Mesothelial cell of epicardium (in vitro differentiated cells): ENCODE measurements around the gene MTHFSD. TPM values are rescaled to one million over a fixed set of nuclear protein-coding genes. Genes with fewer than 3 reads are reported as not detected.
"Not testable (repeated sequence)": the region's sequence is repeated elsewhere in the genome, so short reads cannot be mapped to it uniquely, and the experiment has no call there.

Source experiments
- DNase-seq, 2 experiments: peaks; one replicate each; pipeline ENCODE4 v3.0.0; 2021; ENCODE audit warnings: low spot score in 2 of 2; ENCODE audit not compliant: unreplicated experiment in 2 of 2
- H3K27ac Mint-ChIP-seq: 2 replicates; pipeline ENCODE4 v1.8.0; 2021; ENCODE audit warnings: mixed read lengths
- H3K27me3 Mint-ChIP-seq: 2 replicates; pipeline ENCODE4 v1.8.0; 2021; ENCODE audit warnings: low read depth, mixed read lengths
- H3K36me3 Mint-ChIP-seq: 2 replicates; pipeline ENCODE4 v1.8.0; 2021; ENCODE audit warnings: mixed read lengths
- H3K4me1 Mint-ChIP-seq: 2 replicates; pipeline ENCODE4 v1.8.0; 2021; ENCODE audit warnings: mixed read lengths
- H3K4me3 Mint-ChIP-seq: 2 replicates; pipeline ENCODE4 v1.8.0; 2021; ENCODE audit warnings: mild to moderate bottlenecking, moderate library complexity, mixed read lengths
- H3K9me3 Mint-ChIP-seq: 2 replicates; pipeline ENCODE4 v1.8.0; 2021; ENCODE audit warnings: mixed read lengths
- total RNA-seq: library from RNA; stranded (reverse); gene quantifications from 3 replicates; pipeline ENCODE4 v1.2.1, GENCODE V29; 2021
- TF ChIP-seq, protein P1 (sequence below): fragments of 200-600 bp; sonication (generic); IDR thresholded peaks from one replicate; pipeline ENCODE4 v1.5.0; 2021; ENCODE audit warnings: antibody characterized with exemption; ENCODE audit not compliant: unreplicated experiment

Gene MTHFSD
- total RNA-seq, 1 donor from 2014 or later: 27.4 TPM

DNA sequence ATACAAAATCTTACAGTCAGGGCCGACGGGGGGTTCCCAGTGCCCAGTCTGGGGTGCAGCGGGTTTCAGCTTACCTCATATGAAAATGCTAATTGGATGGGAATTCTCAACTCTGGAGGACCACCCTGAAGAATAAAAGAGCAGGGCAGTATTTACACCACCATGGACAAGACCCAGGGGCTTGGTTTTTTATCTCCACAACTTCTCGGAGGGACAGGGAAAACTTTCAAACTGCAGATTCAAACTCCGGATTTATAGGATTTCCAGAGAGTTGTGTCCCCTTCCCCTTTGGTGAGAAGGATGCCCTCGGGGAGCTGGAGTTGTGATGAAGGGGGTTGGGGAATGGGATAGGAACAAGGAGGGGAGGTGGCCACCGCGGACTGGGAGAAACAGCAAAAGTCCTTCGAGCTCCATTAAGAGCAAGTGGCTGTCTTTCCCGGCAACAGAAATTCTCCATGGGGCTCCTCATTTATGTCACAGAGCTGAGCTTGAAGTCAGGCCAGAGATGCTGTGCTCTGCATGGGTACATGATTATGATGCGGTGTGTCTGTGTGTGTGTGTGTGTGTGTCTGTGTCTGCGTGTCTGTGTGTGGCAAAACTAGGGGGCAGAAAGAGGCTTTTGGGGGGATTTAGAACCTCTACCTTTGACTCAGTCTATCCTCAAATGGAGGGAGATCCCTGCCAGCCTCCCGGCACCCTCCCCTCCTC, 39.0 kb upstream of the MTHFSD start:
- peaks cover 49% of the 10 kb centered on the region for H3K4me1 Mint-ChIP-seq
- H3K27me3 Mint-ChIP-seq: peaks cover 27% of the 10 kb centered on the region
- H3K27ac Mint-ChIP-seq: peak overlapping the region; percentile 25

GRCh38 chr16:86591270-86591669, 36.2 kb upstream of the MTHFSD start:
- TF ChIP-seq, protein P1, sequence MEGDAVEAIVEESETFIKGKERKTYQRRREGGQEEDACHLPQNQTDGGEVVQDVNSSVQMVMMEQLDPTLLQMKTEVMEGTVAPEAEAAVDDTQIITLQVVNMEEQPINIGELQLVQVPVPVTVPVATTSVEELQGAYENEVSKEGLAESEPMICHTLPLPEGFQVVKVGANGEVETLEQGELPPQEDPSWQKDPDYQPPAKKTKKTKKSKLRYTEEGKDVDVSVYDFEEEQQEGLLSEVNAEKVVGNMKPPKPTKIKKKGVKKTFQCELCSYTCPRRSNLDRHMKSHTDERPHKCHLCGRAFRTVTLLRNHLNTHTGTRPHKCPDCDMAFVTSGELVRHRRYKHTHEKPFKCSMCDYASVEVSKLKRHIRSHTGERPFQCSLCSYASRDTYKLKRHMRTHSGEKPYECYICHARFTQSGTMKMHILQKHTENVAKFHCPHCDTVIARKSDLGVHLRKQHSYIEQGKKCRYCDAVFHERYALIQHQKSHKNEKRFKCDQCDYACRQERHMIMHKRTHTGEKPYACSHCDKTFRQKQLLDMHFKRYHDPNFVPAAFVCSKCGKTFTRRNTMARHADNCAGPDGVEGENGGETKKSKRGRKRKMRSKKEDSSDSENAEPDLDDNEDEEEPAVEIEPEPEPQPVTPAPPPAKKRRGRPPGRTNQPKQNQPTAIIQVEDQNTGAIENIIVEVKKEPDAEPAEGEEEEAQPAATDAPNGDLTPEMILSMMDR: no peak
- DNase-seq: no peak
- peaks cover 27% of the 10 kb centered on the region for H3K27me3 Mint-ChIP-seq
- no peaks in the 10 kb centered on the region for H3K36me3 Mint-ChIP-seq
- peaks cover 32% of the 10 kb centered on the region for H3K4me1 Mint-ChIP-seq
- no peak overlapping the region for H3K4me3 Mint-ChIP-seq
- H3K27ac Mint-ChIP-seq: no peak overlapping the region
- H3K9me3 Mint-ChIP-seq: no peaks in the 10 kb centered on the region

More for the DNA sequence above, 39.0 kb upstream of the MTHFSD start:
- Mint-ChIP-seq H3K36me3 (no peaks in the 10 kb centered on the region), H3K4me3 (no peak overlapping the region), H3K9me3 (no peaks in the 10 kb centered on the region)
- no peak for DNase-seq
- TF ChIP-seq, protein P1: no peak

DNA sequence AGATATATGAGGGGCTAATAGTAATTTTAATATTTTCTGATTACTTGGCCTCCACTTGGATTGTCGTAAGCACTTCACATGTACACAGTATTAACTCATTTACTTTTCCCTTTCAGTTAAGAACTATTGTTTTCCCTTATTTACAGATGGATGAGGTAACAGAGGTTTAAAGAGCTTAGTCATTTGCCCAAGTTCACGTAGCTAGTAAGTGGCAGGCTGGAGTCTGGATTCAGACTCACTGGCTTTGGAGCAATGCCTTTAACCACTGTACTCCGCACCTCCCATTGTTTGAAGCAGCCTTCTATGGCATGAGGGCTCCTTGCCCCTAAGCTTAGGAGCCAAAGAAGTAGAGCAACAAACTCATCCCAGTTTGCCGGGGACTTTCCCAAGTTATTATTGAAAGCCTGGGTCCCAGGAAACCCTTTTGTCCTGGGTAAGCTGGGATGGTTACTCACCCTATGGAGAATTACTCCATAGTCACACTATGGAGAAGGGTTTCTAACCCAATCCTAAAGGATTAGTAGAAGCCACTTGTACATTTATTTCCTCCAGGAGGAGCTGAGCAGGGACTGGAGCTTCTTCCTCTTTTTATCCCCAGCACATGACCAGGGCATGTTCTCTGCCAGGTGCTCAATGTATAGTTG, 35.6 kb upstream of the MTHFSD start:
- TF ChIP-seq, protein P1: no peak
- Mint-ChIP-seq H3K4me3 (no peak overlapping the region), H3K27ac (no peak overlapping the region), H3K36me3 (no peaks in the 10 kb centered on the region), H3K4me1 (peaks cover 26% of the 10 kb centered on the region), H3K9me3 (no peaks in the 10 kb centered on the region), H3K27me3 (peaks cover 27% of the 10 kb centered on the region)
- DNase-seq: no peak

DNA sequence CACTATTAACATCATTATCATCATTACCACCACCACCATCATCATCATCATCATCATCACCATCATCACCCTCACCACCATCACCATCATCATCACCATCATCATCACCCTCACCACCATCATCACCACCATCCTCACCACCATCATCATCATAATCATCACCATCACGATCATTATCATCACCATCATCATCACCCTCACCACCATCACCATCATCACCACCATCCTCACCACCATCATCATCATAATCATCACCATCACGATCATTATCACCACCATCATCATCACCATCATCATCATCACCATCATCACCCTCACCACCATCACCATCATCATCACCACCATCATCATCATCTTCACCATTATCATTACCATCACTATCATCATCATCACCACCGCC, 32.9 kb upstream of the MTHFSD start:
- H3K27me3 Mint-ChIP-seq: peaks cover 29% of the 10 kb centered on the region
- H3K4me3 Mint-ChIP-seq, H3K9me3 Mint-ChIP-seq, H3K36me3 Mint-ChIP-seq, H3K27ac Mint-ChIP-seq, H3K4me1 Mint-ChIP-seq, DNase-seq: not testable (repeated sequence)

DNA sequence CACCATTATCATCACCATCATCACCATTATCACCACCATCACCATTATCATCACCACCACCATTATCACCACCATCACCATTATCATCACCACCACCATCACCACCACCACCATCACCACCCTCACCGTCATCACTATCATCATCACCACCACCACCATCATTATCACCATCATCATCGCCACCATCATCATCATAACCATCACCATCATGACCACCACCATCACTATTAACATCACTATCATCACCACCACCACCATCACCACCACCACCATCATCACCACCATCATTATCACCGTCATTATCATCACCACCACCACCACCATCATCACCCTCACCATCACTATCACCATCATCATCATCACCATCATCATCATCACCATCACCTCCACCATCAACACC, 32.5 kb upstream of the MTHFSD start:
- H3K27me3 Mint-ChIP-seq: peaks cover 29% of the 10 kb centered on the region
- no peak for DNase-seq
- no peaks in the 10 kb centered on the region for H3K9me3 Mint-ChIP-seq
- H3K4me3 Mint-ChIP-seq: no peak overlapping the region
- TF ChIP-seq, protein P1: no peak
- no peak overlapping the region for H3K27ac Mint-ChIP-seq
- no peaks in the 10 kb centered on the region for H3K36me3 Mint-ChIP-seq
- H3K4me1 Mint-ChIP-seq: no peaks in the 10 kb centered on the region

- Mint-ChIP-seq H3K36me3 (no peaks in the 10 kb centered on the region), H3K9me3 (no peaks in the 10 kb centered on the region), H3K27me3 (peaks cover 31% of the 10 kb centered on the region), H3K4me3 (no peak overlapping the region), H3K4me1 (peaks cover 6% of the 10 kb centered on the region), H3K27ac (no peak overlapping the region)
- TF ChIP-seq, protein P1: no peak
- DNase-seq: no peak
These were observed 31.0 kb upstream of the MTHFSD start for GRCh38 chr16:86585821-86586611.
